Stimulated activated CD4-positive, alpha-beta T cell treated with anti-CD3 and anti-CD28 coated beads, TNF-alpha, amount 100 ng/mL, for 1 hour (primary cell): Measurements from ENCODE around the gene PDSS2.

Source experiments
- DNase-seq, 3 donors: peaks; one replicate each; pipeline ENCODE4 v3.0.0-alpha.2; 2020; ENCODE audit warnings: low read depth in 3 of 3, low spot score in 1 of 3

Gene PDSS2

DNA sequence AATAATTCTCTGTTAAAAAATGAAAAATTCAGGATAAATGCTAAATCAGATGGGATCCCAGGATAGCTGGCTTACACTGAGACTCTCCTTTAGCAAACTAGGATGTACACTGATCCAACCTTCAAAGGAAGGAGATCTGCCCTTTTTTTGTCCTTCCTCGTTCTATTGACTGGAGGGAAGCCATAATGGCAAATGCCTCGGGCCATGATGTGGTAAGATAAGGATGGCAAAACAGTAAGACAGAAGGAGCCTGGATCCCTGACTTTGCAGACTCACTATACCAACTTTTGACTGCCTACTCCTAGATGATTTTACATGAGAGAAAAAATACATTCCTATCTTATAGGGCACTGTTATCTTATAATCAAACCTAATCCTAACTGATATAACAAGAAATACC lies 187.1 kb downstream of the PDSS2 start:
- DNase-seq = no peak

DNA sequence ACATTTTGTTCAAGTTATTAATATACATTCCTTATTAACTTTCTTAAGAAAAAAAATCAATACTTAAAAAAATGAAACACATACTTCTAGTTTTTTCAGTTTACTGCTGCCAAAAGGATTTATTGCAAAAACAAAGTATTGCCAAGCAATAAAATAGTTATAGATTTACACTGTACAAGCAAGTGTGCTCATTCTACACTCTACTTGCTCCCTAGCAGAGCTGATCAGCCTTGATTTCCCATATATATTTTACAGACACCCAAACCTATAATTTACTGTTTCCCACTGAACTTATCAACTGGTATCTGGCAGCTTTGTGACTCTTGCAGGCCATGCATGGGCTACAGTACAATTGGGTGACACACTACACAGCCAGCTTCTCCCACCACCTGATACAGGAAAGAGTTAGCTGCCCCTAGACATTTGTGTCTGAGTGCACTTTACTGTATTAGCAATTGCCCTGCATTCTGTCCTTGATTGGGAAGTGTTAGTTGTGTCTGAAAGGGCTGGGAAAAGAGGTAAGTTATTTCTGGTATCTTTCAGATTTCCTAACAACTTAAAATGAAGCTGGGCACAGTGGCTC lies 188.1 kb downstream of the PDSS2 start:
- DNase-seq = no peak

DNA sequence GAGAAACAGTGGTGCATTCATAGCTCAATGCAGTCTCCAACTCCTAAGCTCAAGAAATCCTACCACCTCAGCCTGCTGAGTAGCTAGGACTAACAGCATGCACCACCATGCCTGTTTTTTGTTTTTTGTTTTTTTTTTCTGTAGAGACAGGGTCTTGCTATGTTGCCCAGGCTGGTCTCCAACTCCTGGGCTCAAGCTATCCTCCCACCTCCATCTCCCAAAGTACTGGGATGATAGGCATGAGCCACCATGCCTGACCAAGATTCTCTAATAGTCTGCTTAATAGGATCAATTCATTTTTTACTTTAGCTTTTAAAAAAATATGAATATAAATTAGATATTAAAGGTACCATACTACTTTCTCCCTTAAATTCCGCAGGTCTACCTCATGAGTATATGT lies 191.7 kb downstream of the PDSS2 start:
- no peak for DNase-seq

- DNase-seq = no peak
Measured at GRCh38 chr6:107267006-107267405, 192.4 kb downstream of the PDSS2 start.

DNA sequence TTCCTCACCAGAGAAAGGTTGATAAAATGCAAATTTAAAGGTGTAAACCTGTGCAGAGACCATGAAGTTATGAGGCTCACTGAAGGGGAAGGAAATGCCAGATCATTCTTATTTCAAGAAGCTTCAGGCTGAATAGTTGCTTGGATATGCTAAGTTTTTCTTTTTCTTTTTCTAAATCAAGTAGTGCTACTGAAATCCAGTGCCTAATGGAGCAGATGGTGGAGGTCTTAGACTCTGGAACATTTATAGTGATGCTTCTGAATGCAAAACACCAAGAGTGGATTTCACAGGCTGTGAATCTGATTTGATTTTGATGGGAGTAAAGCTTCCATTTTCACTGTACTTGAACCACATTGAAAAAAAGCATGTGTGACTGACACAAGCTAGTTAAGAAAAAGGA lies 192.8 kb downstream of the PDSS2 start:
- DNase-seq = no peak

GRCh38 chr6:107264357-107264840 lies 195.0 kb downstream of the PDSS2 start:
- no peak for DNase-seq

DNA sequence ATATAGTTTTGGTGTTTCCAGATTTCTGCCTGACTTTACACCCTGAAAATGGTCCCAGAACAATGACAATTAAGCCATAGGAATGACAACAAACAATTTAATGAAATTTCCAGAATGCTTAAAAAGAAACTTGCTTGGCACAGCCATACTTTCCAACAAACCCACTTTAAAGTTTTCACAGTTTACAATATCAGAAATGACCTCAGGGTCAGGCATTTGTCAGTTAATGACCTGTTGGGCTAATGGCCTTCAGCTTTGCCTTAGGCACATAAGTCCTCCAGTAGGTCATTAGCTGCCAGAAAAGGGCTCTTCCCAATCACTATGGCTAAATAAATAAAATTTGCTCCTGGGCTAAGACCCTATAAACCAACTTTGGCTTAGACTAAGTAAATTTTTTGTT lies 199.4 kb downstream of the PDSS2 start:
- DNase-seq = no peak

GRCh38 chr6:107248147-107248546 lies 211.2 kb downstream of the PDSS2 start:
- no peak for DNase-seq

DNA sequence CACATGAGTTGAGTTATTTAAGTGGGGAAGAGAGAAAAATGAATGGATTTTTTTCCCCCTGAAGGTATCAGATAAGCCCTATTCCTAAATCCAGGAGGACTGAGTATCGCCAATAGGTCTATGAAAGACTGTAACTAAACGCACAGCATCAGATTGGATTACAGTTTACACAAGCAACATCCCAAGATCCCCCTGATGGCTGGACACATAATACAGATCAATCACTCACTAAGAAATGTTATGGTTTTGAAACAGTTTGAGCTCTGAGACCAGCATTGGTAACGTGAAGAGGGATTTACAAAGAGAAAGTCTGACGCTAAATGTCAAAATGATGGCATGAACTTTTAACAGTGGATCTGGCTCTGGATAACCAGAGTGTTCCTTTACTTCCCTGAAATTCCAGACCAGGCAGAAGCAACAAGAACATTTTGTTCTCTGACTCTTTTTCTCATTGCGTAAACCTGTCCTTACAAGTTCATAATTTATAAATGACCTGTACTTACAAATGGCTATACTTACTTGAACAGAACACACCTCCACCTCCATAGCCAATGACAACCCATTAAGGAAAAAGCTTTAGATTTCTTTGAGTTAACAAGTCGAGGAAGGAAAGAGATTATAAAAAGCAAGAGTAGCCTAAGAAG lies 212.3 kb downstream of the PDSS2 start:
- DNase-seq = no peak

DNA sequence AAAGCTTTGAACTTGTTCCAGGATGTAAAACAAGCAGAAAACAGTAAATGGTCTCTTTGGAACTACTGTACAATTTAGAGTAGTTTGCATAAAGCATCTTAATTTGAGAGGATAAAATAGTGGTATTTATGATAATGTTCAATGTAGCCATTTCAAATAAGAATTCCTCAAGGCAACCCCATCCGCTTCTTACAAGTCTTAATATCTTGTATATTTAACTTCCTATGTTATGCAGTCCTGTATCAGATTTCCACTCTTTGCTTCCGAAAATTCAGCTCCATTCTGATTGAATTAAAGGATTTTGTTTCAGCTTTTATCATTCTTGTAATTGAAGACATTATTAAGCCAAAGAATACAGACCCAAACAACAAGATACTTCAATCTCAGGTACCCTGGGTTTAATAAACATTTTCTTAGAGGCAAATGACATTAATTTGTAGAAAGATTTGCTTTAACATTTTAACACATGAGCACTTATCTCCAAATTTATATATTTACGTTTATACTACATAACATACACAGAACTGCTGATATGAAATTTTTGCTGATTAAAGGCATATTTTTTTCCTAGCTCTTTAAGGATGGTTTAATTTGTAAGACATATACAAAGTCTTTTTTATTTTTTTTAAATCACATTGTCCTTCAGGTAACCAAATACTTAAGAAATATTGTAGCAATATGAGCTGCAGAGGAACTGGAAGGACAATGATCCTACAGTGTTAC lies 213.0 kb downstream of the PDSS2 start:
- no peak for DNase-seq

DNA sequence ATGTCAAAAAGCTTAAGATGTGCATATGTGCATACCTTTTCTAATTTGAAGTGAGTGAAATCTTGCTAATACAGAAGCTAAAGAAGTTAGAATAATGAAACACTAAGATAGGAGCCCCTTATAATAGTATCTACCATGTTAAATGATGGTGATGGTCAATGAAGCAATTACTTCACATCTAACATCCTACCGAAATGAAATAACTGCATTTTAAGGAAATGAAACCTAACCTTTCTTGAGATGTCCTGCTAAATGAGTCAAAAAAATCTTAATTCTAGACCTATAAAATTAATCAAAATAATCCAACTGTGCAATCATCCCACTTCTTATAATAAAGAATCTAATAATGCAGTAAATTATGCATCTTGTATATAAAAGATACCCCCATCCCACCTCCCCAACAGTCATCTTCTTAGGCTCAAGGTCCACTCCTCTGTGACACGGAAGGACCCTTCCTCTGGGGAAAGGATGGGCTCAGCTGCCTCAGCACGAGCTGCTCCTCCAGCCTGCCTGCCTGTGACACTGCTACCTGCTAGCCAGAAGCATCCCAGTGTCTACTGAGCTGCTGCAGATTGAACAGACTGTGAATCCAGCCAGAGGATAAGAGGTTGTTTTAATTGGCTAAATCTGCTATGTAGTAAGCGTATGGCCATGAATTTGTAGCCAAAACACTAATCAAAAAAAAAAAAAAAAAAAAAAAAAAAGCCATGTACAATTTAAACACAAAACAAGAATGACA lies 214.5 kb downstream of the PDSS2 start:
- DNase-seq = no peak

GRCh38 chr6:107244082-107244741 lies 215.2 kb downstream of the PDSS2 start:
- no peak for DNase-seq

DNA sequence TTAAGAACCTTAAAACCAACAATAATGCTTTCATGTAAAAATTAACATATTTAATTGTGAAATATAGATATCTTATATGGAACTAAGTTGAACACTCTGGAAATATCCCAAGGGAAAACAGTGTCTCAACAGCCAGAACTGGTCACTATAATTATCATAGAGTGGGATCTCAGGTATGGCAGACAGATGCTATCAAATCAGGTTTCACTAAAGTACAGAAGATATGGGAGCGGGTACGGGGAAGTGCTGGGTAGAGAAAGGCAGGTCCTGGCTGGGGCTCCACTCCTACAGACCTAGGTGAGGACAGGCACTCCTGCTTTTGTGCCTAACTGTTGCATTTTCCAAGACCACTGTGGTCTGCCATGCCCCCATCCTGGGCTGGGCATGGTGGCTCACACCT lies 215.9 kb downstream of the PDSS2 start:
- DNase-seq = no peak

DNA sequence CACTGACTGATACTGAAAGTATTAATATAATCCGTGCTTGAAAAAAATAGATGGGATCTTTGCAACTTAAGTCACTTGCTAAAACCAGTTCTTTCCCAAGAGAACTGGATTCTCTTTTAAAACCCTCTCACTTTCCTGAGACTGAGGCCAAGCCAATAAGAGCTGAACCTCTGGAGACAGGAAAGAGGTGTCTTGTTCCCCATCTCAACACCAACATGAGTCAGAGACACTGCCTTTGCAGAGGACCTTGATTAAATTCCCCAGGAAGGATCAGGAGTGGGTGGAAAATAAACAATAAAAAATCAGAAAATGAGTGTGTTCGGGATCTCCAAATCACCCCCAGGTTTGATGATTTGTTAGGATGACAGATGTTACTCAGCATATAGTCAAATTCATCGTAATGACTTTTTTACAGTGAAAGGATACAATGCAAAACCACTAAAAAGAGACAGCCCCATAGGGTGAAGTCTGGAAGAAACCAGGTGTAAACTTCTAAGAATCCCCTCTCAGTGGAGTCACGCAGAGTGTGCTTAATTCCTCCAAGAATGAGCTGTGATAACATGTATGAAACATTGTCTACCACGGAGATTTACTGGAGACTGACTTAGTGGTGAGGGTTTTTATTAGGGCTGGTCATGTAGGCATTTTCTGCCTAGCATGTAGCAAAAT lies 221.2 kb downstream of the PDSS2 start:
- DNase-seq = no peak

GRCh38 chr6:107235511-107235910 lies 223.9 kb downstream of the PDSS2 start:
- DNase-seq = no peak

GRCh38 chr6:107235007-107235406 lies 224.4 kb downstream of the PDSS2 start:
- DNase-seq = no peak

DNA sequence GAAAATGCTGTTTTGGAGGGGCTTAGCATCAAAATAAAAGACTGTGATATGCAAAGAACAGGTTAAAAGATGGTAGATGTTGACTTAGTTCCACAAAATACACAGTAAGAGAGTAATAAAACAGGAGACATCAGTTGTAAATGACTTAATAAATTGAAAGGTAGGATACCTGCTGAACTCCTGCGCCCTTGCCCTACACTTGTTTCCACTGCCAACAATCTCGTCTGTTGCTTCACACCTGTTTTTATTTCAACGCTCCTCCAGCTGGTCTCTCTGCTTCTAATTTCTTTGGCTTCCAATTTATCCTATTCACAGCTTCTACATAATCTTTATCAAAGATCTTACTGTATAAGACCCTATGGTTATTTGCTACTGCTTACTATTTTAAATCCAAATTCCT lies 228.1 kb downstream of the PDSS2 start:
- DNase-seq = no peak

DNA sequence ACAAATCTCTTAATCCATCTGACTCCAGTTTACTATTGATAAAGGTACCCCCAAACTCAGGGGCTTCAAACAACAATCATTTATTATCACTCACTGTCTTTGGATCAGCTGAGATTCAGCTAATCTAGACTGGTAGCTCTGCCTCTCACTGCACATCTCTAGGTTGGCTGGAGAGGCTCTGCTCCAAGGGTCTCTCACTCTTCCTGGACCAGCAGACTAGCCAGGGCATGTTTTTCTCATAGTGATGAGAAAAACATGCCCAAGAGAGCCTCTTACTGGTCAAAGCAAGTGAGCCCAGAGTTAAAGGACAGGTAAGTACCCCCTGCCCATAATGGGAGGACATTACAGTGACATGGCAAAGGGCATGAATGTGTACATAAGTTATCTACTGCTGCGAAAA lies 228.9 kb downstream of the PDSS2 start:
- no peak for DNase-seq

DNA sequence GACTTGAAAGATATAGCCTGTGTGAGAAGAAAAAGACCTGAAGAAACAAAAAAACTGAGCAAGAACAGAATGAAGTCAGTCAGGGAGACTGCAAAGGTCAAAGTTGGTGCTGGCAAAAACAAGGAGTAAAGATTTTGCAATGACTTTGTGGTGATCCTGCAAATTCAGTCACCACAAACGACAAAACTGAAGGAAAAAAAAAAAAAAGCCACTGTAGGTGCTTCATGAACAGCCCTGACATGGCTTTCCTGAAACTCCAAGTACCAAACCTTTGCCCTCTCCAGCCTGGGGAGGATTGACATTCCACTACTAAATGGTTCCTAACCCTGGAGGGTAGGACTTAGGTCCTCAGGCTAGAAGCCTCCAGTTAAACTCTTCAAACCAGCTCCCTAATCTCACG lies 229.3 kb downstream of the PDSS2 start:
- no peak for DNase-seq

DNA sequence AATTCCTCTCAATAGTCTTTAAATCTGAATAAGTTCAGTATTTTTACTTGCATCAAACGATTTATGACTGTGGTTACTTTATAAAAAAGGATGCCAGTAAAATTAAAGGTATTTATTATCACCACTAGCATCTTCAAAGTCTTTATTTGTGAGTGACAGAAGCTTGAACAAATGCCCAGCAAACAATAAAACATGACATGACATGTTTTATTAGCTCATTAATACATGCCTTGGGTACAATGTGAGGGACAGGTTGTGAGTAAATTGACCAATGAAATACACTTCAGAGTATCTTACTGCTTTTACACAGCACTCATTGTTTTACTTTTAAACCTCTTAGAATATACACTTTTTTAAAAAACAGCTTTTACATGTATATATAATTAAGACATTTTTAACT lies 230.6 kb downstream of the PDSS2 start:
- no peak for DNase-seq

GRCh38 chr6:107221519-107221918 lies 237.8 kb downstream of the PDSS2 start:
- no peak for DNase-seq
